Bronchial epithelial cell (primary cell): ENCODE results near the gene GPATCH3. TPM values are rescaled to one million over a fixed set of nuclear protein-coding genes. Genes with fewer than 3 reads are reported as not detected.

Experiments
- DNase-seq: peaks from one replicate; pipeline ENCODE4 v3.0.0-alpha.2; 2010; ENCODE audit warnings: low read depth
- FAIRE-seq: peaks from 2 replicates; lab custom pipeline; 2011; peaks lifted over from hg19 to GRCh38; lab: Jason Lieb, UNC
- H3K27me3 ChIP-seq: 2 replicates; pipeline ENCODE4 v1.5.1; 2011; ENCODE audit warnings: low read length; ENCODE audit not compliant: control insufficient read depth, insufficient read depth
- H3K36me3 ChIP-seq: 2 replicates; pipeline ENCODE4 v1.5.1; 2011; ENCODE audit warnings: low read length; ENCODE audit not compliant: control insufficient read depth, insufficient read depth
- H3K4me3 ChIP-seq: 2 replicates; pipeline ENCODE4 v1.5.1; 2011; ENCODE audit warnings: mild to moderate bottlenecking, low read depth, low read length, control low read depth
- CTCF ChIP-seq: IDR thresholded peaks from 2 replicates; pipeline ENCODE4 v1.5.1; 2011; ENCODE audit warnings: mild to moderate bottlenecking, moderate library complexity, low read length, control low read depth, inconsistent platforms; ENCODE audit not compliant: insufficient read depth, severe bottlenecking
- total RNA-seq: library from RNA; depleted of rRNA; stranded (reverse); fragments of >200 nt; gene quantifications from 2 replicates; pipeline ENCODE4 v1.2.1, GENCODE V29; 2014

Gene GPATCH3
- total RNA-seq, 1 donor from 2014 or later, result 7.6 TPM

DNA sequence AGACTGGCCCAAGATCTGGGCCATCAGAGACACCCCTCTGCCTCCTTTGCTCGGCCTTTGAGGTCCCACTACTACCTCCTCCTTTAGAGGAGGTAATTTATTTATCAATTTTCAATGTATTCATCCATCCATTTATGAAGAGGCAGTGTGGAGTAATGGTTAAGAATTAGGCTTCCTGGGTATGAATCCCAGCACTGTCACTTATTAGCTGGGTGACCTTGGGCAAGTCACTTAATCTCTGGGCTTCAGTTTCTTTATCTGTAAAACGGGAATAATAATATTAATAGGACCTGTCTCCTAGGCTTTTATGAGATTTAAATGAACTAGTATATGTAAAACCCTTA lies 11.9 kb upstream of the GPATCH3 start:
- Histone ChIP-seq H3K36me3 (no peaks in the 10 kb centered on the region), H3K4me3 (no peak overlapping the region), H3K27me3 (no peaks in the 10 kb centered on the region)
- no peak for TF ChIP-seq CTCF
- DNase-seq (no peak), FAIRE-seq (no peak)

- TF ChIP-seq CTCF, result no peak
- Histone ChIP-seq H3K27me3 (no peaks in the 10 kb centered on the region), H3K36me3 (no peaks in the 10 kb centered on the region), H3K4me3 (no peak overlapping the region)
- FAIRE-seq, result no peak
- DNase-seq, result no peak
Measured at GRCh38 chr1:26911399-26912146, 11.3 kb upstream of the GPATCH3 start.

DNA sequence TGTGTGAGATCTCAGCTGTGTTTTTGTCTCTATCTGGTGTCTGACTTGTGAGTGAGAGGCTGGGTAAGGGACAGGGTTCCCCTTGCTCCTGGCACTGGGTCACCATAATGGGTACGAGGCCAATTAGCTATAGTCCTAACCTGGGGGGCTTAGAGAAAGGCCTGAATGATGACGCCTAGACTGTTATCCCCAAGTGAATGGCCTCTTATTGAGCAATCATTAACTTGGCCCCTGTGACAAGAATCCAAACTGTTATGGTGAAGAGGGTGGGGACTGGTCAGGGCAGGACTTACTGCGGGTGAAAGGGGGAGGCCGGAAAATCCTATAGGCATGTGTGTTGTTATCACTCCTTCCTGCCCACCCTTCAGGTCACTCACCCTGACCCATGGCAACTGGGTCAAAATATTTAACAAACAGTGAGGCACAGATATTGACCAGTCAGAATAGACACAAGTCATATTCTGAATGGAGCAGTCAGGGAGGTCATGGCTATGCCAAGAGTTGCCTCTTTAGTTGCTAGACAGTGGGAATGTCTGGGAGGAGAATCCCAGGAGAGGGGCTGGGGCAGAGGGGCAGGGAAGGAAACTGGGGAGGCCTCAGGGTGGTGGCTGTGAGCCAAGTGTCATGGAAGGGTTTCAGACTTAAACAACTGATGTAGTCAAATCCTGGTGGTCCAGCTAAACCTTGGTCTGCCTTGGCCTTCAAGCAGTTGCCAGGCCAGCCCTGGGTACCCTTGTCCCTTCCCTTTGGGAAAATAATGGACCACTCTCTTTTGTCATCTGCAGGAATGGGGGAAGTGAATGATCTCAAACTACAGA lies 10.3 kb upstream of the GPATCH3 start:
- TF ChIP-seq CTCF, result no peak
- H3K4me3 ChIP-seq, result no peak overlapping the region
- no peaks in the 10 kb centered on the region for H3K27me3 ChIP-seq
- DNase-seq (no peak), FAIRE-seq (no peak)
- no peaks in the 10 kb centered on the region for H3K36me3 ChIP-seq

DNA sequence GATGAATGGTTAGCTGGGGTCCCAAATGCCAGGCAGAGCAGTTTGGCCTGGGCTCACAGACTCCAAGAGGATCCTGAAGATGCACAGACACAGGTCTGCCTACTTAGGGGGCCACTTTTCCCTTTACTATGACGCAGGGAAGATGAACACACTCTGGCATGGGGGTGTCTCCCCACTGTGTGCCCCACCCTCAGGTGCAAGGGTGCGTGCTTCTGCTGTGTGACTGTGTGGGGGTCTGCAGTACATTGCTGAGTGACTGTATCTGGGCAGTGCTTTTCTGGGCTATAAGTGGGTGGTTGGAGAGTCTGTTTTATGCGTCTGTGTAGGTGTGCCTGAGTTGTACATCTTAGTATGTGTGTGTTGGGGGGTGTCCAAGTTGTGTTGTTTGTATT lies 9.7 kb upstream of the GPATCH3 start:
- H3K27me3 ChIP-seq, result no peaks in the 10 kb centered on the region
- no peaks in the 10 kb centered on the region for H3K36me3 ChIP-seq
- no peak overlapping the region for H3K4me3 ChIP-seq
- DNase-seq, result no peak
- TF ChIP-seq CTCF, result no peak
- no peak for FAIRE-seq

DNA sequence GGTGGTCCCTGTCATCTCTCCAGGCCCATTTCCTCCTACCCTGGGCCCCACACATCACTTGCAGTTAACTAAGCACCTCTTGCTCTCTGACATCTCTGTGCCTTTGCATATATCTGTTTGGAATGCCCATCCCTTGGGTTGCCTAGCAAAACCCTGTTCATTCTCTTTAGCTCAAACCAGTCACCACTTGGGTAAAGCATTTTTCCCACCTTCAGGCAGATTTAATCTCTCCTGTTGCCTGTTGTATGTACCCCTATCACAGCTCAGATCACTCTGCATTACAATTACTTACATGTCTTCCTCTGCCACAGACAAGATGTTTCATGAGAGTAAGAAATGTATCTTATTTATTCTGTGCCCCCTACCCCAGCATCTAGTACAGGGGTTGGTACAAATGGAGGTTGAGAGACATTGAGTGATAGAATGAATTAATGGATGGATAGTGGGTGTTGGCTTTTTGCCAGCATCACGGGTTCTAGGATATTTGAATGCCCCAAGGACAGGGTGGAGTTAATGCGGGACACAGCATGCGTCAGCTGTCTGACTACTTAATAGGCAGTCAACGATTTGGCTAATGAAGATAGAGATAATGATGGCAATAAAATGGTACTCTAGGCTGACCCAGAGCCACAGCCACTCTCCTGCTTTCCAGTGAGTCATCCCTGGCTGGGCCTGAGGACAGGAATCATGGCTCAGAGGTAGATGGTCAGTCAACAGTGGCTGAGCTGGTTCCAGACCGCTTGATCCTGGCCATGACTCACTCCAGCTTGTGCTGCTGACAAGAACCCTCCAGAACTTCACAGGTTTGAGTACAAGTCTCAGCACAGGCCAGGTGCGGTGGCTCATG lies 7.0 kb upstream of the GPATCH3 start:
- H3K36me3 ChIP-seq, result no peaks in the 10 kb centered on the region
- no peak for TF ChIP-seq CTCF
- DNase-seq, result peak; percentile 97
- peak; percentile 94 for FAIRE-seq
- H3K27me3 ChIP-seq, result no peaks in the 10 kb centered on the region
- no peak overlapping the region for H3K4me3 ChIP-seq
